ENCODE data around the gene P2RX4.

DNA sequence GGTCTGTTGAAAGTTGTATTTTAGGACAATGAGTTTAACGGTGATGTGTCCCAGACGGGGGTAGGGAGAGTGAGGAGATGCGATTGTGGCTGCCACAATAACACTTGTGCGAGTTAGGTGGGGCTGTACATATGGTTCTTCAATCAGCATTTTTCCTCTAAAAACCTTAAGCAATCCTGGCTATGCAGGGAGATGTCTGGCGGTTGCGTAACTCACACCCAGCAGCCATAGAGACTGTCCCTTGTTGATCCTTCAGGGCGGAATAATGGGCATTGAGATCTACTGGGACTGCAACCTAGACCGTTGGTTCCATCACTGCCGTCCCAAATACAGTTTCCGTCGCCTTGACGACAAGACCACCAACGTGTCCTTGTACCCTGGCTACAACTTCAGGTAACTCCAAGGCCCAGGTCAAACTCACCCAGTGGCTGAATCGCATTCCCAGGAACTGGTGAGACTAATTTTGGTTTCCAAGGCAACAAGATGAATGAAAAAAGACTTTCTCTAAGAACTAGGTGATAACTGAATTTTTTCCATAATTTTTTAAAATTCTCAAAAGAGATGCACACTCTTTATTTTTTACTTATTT is 42.6 kb upstream of the P2RX4 start:
- TF ChIP-seq RCOR1 (IDR thresholded peaks at IDR 0.05; ENCODE audit: insufficient replicate concordance, low read length) (no peak), RFX5 (IDR thresholded peaks at IDR 0.05; ENCODE audit: low read depth, low read length) (no peak), POLR2A (IDR thresholded peaks at IDR 0.05; ENCODE audit: low read depth, low read length) (no peak), CEBPB (IDR thresholded peaks at IDR 0.05; ENCODE audit: low read depth, low read length) (peak; percentile 86), RAD21 (IDR thresholded peaks at IDR 0.05; ENCODE audit: low read length) (no peak), BHLHE40 (IDR thresholded peaks at IDR 0.05; ENCODE audit: low read depth, low read length) (no peak), MAFK (IDR thresholded peaks at IDR 0.05; ENCODE audit: low read depth, low read length) (no peak)
- TF ChIP-seq, protein P1, sequence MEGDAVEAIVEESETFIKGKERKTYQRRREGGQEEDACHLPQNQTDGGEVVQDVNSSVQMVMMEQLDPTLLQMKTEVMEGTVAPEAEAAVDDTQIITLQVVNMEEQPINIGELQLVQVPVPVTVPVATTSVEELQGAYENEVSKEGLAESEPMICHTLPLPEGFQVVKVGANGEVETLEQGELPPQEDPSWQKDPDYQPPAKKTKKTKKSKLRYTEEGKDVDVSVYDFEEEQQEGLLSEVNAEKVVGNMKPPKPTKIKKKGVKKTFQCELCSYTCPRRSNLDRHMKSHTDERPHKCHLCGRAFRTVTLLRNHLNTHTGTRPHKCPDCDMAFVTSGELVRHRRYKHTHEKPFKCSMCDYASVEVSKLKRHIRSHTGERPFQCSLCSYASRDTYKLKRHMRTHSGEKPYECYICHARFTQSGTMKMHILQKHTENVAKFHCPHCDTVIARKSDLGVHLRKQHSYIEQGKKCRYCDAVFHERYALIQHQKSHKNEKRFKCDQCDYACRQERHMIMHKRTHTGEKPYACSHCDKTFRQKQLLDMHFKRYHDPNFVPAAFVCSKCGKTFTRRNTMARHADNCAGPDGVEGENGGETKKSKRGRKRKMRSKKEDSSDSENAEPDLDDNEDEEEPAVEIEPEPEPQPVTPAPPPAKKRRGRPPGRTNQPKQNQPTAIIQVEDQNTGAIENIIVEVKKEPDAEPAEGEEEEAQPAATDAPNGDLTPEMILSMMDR (conservative IDR thresholded peaks at IDR 0.05; ENCODE audit: low read depth, low read length): no peak
- TF ChIP-seq, protein P2, sequence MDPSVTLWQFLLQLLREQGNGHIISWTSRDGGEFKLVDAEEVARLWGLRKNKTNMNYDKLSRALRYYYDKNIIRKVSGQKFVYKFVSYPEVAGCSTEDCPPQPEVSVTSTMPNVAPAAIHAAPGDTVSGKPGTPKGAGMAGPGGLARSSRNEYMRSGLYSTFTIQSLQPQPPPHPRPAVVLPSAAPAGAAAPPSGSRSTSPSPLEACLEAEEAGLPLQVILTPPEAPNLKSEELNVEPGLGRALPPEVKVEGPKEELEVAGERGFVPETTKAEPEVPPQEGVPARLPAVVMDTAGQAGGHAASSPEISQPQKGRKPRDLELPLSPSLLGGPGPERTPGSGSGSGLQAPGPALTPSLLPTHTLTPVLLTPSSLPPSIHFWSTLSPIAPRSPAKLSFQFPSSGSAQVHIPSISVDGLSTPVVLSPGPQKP (IDR thresholded peaks at IDR 0.05; ENCODE audit: borderline replicate concordance, low read depth, low read length): no peak
